Measurements from ENCODE around the gene ASPDH.

Gene ASPDH

DNA sequence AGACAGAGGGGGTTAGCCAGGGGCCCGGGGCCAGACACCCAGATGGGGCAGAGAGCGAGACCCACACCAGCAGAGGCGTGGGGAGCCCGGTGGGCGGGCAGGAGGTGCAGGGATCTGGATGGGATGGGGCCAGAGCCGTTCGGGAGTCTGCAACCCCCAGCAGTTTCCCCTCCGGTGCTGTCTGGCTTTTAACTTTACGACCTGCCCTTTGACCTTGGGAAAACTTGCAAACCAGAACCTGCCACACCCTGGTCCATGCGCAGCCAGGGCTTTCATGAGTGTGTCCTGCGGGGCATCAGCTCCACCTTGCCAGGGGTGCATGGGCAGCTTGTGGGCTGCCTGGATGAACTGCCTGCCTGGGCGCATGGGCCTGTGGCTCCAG lies 12.5 kb downstream of the ASPDH start:
- DNase-seq (ENCODE audit: insufficient read length) (no peak), FAIRE-seq (no peak)
- TF ChIP-seq POLR2AphosphoS5 (IDR thresholded peaks at IDR 0.05; ENCODE audit: low read depth, low read length) (no peak), POLR2A (IDR thresholded peaks at IDR 0.05; ENCODE audit: low read depth, low read length) (no peak), TAF1 (IDR thresholded peaks at IDR 0.05; ENCODE audit: borderline replicate concordance, low read depth, low read length) (no peak)

DNA sequence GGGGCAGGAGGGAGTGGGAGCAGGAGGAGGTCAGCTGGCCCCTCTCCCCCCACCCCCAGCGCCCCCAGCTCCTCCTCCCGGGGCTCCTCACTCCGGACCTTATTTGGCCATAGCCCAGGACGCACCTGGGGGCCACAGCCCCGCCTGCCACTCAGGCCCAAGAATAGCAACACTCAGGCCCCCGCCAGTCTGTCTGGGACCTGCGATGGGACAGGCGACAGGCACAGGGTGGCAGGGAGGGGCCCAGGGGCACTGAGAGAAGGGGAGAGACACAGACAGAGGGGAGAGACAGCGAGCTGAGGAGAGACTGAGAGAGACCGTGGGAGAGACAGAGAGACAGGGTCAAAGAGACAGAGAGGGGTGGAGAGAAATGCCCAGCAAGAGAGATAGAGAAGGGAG lies 13.0 kb downstream of the ASPDH start:
- no peak for FAIRE-seq
- no peak for TF ChIP-seq POLR2AphosphoS5 (IDR thresholded peaks at IDR 0.05; ENCODE audit: low read depth, low read length)
- TF ChIP-seq TAF1 (IDR thresholded peaks at IDR 0.05; ENCODE audit: borderline replicate concordance, low read depth, low read length): no peak
- no peak for TF ChIP-seq POLR2A (IDR thresholded peaks at IDR 0.05; ENCODE audit: low read depth, low read length)
- no peak for DNase-seq (ENCODE audit: insufficient read length)

DNA sequence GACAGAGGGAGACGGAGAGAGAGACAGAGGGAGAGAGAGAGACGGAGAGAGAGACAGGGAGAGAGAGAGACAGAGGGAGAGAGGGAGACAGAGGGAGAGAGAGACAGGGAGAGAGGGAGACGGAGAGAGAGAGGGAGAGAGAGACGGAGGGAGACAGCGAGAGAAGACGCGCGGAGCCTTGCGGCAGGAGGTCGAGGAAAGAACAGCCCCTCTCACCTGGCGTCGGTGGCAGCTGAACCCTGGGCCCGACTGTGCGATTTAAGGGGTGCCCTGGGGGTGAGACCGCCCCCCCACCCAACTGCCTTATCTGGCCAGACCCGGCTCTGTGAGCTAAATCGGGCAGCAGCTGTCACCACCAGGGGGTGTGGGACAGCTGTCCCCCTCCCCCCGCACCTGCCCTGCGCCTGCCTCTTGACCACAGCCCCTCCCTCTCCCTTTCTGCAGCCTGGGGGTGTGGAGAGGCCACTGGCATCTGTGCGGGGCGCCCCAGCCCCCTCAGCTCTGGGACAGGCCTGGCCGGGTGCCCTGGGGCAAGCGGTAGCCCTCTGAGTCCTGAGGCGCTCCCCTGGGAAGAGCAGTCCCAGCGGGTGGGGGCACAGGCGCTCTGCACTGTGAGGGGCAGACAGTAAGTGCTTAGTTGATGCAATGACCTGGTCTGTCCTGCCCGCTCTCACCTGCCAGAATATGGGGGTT lies 13.5 kb downstream of the ASPDH start:
- FAIRE-seq (no peak), DNase-seq (ENCODE audit: insufficient read length) (no peak)
- TF ChIP-seq POLR2A (IDR thresholded peaks at IDR 0.05; ENCODE audit: low read depth, low read length) (no peak), TAF1 (IDR thresholded peaks at IDR 0.05; ENCODE audit: borderline replicate concordance, low read depth, low read length) (no peak), POLR2AphosphoS5 (IDR thresholded peaks at IDR 0.05; ENCODE audit: low read depth, low read length) (no peak)

DNA sequence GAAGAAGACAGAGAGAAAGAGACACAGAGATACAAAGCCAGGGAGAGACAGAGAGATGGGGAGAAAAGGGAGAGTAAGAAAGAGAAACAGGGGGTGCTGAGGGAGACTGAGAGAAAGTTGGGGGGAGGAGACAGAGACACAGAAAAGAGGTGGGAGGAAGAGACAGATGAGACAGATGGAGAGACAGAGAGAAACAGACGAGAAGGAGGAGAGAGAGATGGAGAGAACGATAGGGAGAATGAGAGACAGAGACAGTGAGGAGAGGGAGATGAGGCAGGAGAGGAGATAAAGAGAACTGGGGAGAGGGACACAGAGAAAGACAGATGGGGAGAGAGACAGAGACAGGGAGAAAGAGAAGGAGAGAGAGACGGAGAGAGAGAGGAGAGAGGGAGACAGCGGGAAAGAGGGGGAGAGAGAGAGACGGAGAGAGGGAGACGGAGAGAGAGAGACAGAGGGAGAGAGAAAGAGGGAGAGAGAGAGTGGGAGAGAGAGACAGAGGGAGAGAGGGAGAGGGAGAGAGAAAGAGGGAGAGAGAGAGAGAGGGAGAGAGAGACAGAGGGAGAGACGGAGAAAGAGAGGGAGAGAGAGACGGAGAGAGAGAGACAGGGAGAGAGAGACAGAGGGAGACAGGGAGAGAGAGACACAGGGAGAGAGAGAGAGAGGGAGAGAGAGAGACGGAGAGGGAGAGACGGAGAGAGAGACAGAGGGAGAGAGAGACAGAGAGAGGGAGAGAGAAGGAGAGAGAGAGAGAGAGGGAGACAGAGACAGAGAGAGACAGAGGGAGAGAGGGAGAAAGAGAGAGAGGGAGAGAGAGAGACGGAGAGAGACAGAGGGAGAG lies 15.3 kb downstream of the ASPDH start:
- no peak for TF ChIP-seq POLR2AphosphoS5 (IDR thresholded peaks at IDR 0.05; ENCODE audit: low read depth, low read length)
- TF ChIP-seq POLR2A (IDR thresholded peaks at IDR 0.05; ENCODE audit: low read depth, low read length): no peak
- no peak for TF ChIP-seq TAF1 (IDR thresholded peaks at IDR 0.05; ENCODE audit: borderline replicate concordance, low read depth, low read length)
- FAIRE-seq (no peak), DNase-seq (ENCODE audit: insufficient read length) (no peak)

DNA sequence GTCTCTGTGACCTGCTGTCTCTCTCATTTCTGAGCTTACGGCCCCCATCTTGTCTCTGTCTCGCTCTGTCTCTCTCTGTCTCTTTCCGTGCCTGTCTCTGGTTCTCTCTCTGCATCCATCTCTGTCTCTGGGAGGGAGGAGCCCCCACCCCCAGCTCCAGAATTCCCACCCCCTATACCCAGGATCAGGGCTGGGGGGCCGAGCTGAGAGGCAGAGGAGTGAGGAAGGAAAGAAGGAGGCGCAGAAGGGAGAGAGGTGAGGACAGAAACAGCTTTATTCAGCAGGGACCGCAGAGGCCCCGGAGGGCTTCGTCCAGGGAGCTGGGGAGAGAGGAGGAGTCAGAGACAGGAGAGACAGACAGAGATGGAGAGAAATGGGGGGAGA lies 16.7 kb downstream of the ASPDH start:
- DNase-seq (ENCODE audit: insufficient read length) (no peak), FAIRE-seq (no peak)
- TF ChIP-seq POLR2A (IDR thresholded peaks at IDR 0.05; ENCODE audit: low read depth, low read length): no peak
- TF ChIP-seq POLR2AphosphoS5 (IDR thresholded peaks at IDR 0.05; ENCODE audit: low read depth, low read length): no peak
- no peak for TF ChIP-seq TAF1 (IDR thresholded peaks at IDR 0.05; ENCODE audit: borderline replicate concordance, low read depth, low read length)

DNA sequence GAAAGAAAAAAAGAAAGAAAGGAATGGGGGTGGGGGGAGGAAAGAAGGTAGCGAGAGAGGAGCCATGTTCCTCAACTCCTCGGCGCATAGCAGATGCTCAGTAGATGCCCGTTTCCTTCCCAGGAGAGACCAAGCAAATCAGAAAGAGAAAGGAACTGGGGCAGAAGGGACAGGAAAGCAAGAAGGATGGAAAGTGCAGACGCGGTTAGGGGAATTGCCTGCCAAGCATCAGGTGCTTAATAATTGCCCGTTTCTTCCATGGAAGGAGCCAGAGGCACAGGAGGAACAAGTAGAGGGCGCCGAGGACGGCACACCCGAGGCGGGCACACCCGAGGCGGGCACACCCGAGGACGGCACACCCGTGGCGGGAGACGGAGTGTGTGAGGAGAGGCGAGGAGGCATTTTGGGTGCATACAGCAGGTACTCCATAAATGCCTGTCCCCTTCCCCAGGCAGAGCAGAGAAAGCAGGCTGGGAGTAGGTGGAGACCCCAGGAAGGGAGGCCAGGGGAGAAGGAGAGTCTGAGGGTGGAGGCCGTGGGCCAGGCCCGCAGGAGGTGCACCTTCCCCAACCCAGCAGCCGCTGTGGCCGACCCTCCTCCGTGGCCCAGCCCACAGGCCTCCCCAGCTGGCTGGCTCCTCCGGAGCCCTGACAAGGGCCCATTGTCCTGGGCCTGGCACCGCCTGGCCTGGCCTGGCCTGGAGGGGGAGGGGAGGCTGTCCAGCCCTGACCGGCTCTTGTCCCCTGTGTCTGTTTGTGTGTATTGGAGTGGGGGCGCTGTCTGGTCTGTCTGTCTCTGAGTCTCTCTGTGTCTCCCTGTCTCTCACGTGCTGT lies 17.3 kb downstream of the ASPDH start:
- FAIRE-seq: no peak
- DNase-seq (ENCODE audit: insufficient read length): no peak
- TF ChIP-seq TAF1 (IDR thresholded peaks at IDR 0.05; ENCODE audit: borderline replicate concordance, low read depth, low read length) (no peak), POLR2A (IDR thresholded peaks at IDR 0.05; ENCODE audit: low read depth, low read length) (no peak), POLR2AphosphoS5 (IDR thresholded peaks at IDR 0.05; ENCODE audit: low read depth, low read length) (no peak)

DNA sequence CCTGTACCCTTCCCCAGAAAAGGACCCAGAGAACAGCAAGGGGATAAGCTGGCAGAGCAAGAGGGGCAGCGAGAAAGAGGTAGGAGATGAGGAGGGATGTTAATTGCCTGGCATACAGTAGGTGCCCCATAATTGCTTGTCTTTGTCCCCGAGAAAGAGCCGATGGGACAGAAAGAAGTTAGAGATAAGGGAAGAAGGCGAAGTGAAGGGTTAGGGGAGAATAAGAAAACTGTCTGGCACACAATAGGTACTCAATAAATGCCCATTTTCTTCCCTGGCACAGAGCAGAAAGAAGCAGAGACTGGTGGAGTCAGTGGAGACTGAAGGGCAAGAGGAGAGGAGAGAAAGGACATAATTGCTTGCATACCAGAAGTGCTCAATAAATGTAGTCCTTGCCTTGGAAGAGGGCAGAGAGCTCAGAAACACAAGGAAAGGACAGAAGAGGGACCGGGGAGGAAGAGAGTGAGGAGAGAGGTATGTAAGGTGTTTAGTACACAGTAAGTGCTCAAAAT lies 18.6 kb downstream of the ASPDH start:
- FAIRE-seq (no peak), DNase-seq (ENCODE audit: insufficient read length) (no peak)
- TF ChIP-seq POLR2A (IDR thresholded peaks at IDR 0.05; ENCODE audit: low read depth, low read length) (no peak), POLR2AphosphoS5 (IDR thresholded peaks at IDR 0.05; ENCODE audit: low read depth, low read length) (no peak), TAF1 (IDR thresholded peaks at IDR 0.05; ENCODE audit: borderline replicate concordance, low read depth, low read length) (no peak)

DNA sequence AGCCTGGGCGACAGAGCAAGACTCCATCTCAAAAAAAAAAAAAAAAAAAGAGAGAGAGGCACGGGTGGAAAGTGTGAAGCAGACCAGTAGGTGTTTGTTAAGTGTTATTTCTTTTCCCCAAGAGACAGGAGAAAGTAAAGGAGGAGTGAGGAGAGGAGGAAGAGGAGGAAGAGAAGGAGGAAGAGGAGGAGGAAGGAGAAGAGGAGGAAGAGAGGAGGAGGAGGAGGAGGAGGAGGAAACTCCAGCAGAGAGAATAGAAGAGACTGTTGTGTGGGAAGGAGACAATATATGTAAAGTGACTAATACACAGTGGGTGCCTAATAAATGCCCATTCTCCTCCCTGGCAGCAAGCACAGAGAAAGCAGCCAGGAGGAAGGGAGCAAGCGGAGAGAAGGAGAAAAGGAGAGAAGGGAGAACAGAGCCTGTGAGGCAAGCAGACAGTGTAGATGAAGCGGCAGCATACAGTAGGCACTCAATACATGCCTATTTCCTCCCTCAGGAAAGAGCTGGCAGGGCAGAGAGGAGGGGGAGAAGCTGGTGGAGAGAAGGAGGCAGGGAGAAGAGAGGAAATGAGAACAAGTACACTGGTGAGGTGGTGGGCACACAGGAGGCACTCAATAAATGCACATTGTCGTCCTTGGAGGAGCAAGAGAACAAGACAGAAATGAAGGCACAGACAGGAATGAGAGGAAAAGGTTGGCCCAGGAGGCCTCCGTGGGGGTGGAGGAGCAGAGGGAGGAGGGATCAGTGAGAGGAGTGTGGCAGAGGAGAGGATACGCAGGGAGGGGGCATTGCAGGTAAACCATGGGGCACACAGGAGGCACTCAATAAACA lies 19.3 kb downstream of the ASPDH start:
- TF ChIP-seq POLR2A (IDR thresholded peaks at IDR 0.05; ENCODE audit: low read depth, low read length) (no peak), POLR2AphosphoS5 (IDR thresholded peaks at IDR 0.05; ENCODE audit: low read depth, low read length) (no peak), TAF1 (IDR thresholded peaks at IDR 0.05; ENCODE audit: borderline replicate concordance, low read depth, low read length) (no peak)
- FAIRE-seq (no peak), DNase-seq (ENCODE audit: insufficient read length) (no peak)

- FAIRE-seq: no peak
- TF ChIP-seq POLR2AphosphoS5 (IDR thresholded peaks at IDR 0.05; ENCODE audit: low read depth, low read length) (no peak), TAF1 (IDR thresholded peaks at IDR 0.05; ENCODE audit: borderline replicate concordance, low read depth, low read length) (no peak), POLR2A (IDR thresholded peaks at IDR 0.05; ENCODE audit: low read depth, low read length) (no peak)
- DNase-seq (ENCODE audit: insufficient read length): no peak
Observed at GRCh38 chr19:50493171-50493570, 20.5 kb downstream of the ASPDH start.

DNA sequence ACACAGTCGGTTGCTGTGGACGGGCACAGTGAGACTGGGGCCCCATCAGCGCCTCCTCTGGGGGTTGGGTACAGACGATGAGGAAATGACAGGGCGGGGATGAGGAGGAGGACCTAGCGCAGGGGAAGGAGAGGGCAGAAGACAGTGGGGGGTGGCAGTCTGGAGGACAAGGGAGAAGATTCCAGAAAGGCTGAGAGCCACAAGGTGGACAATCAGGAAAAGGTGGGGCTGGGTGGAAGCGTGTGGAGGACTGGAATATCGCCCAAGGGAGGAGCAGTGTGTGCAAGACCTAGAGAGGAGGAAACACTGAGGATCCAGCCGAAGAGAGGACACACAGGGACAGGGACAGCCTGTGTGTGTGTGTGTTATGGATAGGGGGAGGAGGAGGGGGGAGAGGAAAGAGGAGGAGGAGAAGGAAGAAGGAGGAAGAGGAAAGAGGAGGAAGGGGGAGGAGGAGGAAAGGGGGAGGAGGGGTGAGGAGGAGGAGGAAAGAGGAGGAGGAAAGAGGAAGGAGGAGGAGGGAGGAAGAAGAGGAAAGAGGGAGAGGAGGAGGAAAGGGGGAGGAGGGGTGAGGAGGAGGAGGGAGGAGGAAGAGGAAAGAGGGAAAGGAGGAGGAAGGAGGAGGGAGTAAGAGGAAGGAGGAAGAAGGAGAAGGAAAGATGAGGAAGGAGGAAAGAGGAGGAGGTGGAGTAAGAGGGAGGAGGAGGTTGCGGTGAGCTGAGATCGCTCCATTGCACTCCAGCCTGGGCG lies 21.2 kb downstream of the ASPDH start:
- no peak for TF ChIP-seq POLR2A (IDR thresholded peaks at IDR 0.05; ENCODE audit: low read depth, low read length)
- TF ChIP-seq TAF1 (IDR thresholded peaks at IDR 0.05; ENCODE audit: borderline replicate concordance, low read depth, low read length): no peak
- no peak for TF ChIP-seq POLR2AphosphoS5 (IDR thresholded peaks at IDR 0.05; ENCODE audit: low read depth, low read length)
- FAIRE-seq: no peak

More for the DNA sequence above, 21.2 kb downstream of the ASPDH start:
- no peak for DNase-seq (ENCODE audit: insufficient read length)
